GM19328 (cell line): ENCODE data around the gene ZNF57.
"Not testable (repeated sequence)": the region's sequence is repeated elsewhere in the genome, so short reads cannot be mapped to it uniquely, and the experiment has no call there.

Experiments
- ATAC-seq: cut with Tn5 transposase; IDR thresholded peaks from one replicate; pipeline ENCODE4 v1.9.1; 2021; ENCODE audit warnings: mild to moderate bottlenecking, moderate library complexity; ENCODE audit not compliant: unreplicated experiment

ZNF57 gene

DNA sequence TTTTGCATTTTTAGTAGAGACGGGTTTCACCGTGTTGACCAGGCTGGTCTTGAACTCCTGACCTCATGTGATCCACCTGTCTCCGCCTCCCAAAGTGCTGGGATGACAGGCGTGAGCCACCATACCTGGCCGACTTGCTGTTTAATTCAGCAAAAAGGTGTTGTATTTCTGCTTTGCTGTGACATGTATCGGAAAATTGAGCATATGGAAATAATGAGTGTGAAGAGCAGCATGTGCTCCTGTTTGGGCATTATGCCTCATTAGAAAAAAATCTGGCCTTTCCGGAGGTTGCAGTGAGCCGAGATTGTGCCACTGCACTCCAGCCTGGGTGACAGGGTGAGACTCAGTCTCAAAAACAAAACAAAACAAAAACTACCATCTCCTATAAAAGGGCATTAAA lies 10.2 kb upstream of the ZNF57 start:
- ATAC-seq = not testable (repeated sequence)

DNA sequence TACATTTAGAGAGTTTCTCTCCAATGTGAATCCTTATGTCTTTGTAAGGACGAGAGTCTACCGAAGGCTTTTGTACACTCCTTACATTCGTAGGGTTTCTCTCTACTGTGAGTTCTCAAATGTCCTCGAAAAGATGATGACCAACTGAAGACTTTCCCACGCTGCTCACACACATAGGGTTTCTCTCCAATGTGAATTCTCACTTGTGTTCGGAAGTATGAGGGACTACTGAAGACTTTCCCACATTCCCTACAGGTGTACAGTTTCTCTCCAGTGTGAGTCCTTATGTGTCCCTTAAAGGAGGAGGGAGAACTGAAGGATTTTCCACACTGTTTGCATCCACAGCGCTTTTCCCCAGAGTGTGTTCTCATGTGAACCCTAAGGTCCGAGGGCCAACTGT lies 4.0 kb upstream of the ZNF57 start:
- ATAC-seq = no peak

DNA sequence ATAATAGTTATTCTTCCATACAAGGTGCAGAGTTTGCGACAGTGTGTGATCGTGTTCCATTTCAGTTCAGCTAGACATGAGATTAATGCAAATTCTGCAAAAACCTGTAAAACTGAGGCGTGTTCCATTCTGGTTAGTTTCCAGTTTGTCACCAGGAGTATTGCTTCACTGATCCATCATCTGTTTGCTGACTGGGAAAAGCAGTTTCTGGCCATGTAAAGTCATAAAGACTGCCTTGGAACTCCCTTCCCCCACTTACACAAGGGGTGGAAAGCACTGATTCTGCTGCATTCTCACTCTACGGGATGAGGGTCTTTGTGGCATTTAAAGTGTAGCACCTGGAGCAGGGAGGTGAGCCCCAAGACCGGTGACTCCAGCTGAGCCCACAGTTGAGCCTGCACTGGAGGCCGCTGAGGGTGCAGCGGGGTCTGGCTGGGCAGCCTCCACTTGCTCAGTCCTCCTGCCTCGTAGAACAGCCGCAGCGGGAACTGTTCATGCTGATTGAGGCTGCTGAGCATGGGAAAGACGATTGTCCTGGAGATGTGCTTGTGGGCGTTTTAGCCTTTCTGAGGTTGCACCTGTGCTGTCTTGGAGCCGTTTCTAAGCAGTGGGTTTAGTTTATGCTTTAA lies 2.0 kb downstream of the ZNF57 start:
- ATAC-seq = no peak

DNA sequence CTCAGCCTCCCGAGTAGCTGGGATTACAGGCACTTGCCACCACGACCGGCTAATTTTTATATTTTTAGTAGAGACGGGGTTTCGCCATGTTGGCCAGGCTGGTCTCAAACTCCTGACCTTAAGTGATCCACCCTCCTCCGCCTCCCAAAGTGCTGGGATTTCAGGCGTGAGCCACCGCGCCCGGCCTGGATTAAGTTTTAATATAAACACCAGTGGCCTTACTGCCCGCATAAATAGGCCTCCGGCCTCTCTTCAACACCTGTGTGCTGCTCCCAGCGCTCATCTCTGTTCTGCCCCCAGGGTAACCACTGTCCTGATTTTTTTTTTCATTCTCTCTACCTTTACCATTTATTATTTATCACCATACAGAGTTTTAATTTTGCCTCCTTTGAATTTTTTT lies 2.6 kb downstream of the ZNF57 start:
- ATAC-seq = not testable (repeated sequence)

DNA sequence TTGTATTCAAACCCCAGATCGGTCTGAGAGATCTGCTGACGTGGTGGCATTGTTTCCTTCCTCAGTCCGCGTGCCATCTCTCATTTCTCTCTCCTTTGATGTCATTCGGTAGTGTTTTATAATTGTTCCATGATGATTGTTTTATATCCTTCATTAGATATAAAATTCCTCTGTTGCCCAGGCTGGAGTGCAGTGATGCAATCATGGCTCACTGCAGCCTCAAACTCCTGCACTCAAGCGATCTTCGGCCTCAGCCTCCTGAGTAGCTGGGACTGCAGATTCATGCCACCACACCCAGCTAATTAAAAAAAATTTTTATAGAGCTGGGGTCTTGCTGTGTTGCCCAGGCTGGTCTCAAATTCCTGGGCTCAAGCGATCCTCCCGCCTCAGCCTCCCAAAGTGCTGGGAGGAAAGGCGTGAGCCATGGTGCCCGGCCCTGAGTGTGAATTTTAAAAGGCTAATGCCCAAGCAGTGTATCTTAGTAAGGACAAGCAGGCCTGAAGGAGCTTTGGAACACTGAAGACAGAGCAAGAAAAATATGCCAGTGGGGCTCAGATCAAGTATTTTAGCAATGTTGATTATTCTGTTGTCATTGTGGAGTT lies 5.3 kb downstream of the ZNF57 start:
- no peak for ATAC-seq

DNA sequence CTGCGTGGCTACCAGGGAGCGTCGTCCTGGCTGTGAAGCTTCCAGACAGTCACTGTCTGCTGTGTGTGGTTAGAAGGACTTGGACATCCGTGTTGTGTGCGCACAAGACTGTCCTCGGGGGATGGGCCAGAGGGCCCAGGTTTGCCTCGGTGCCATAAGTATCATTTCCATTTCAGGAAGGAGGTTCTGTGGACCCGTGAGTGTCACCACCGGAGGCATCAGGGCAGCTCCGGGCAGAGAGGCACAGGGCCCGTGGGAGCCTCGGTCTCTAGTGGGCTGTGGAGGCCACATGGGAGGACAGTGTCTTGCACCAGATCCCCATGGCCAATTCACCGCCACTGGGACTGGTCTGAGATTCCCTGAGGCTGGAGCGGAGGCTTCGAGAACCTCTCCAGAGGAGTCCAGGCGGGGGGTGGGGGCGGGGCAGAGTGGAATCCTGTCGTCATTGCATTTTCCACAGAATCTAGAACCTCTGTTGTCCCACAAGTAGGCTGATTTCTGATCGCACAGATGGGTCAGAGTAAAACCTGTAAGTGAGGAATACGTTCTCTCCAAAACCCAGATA lies 6.0 kb downstream of the ZNF57 start:
- no peak for ATAC-seq

DNA sequence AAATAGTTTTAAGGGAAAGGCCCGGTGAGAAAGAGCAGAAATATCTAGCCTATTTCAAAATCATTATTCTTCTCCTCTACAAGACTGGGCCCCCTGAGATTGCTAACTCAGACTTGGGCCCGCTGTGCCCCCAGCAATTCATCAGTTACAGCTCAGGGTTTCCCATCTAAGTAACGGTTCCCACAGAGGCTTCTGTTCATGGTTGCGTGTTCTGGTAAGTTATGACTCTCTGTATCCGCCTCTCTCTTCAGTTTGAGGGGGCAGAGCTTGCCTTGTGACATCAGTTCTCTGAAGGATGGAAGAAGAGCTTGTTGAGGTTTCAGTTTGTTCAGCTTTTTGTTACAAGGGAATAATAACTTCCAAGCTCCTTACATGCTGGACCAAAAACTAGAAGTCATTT lies 11.6 kb downstream of the ZNF57 start:
- no peak for ATAC-seq

DNA sequence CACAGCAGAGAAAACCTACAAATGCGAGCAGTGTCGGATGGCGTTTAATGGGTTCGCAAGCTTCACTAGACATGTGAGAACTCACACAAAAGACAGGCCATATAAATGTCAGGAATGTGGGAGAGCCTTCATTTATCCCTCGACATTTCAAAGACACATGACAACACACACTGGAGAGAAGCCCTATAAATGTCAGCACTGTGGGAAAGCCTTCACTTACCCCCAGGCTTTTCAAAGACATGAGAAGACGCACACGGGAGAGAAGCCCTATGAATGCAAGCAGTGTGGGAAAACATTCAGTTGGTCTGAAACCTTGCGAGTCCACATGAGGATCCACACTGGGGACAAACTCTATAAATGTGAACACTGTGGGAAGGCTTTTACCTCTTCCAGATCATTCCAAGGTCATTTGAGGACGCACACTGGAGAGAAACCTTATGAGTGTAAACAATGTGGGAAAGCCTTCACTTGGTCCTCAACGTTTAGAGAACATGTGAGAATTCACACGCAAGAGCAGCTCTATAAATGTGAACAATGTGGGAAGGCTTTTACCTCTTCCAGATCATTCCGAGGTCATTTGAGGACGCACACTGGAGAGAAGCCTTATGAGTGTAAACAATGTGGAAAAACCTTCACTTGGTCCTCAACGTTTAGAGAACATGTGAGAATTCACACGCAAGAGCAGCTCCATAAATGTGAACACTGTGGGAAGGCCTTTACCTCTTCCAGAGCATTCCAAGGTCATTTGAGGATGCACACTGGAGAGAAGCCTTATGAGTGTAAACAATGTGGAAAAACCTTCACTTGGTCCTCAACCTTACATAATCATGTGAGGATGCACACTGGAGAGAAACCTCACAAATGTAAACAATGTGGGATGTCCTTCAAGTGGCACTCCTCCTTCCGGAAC lies 16.8 kb downstream of the ZNF57 start:
- ATAC-seq = no peak

DNA sequence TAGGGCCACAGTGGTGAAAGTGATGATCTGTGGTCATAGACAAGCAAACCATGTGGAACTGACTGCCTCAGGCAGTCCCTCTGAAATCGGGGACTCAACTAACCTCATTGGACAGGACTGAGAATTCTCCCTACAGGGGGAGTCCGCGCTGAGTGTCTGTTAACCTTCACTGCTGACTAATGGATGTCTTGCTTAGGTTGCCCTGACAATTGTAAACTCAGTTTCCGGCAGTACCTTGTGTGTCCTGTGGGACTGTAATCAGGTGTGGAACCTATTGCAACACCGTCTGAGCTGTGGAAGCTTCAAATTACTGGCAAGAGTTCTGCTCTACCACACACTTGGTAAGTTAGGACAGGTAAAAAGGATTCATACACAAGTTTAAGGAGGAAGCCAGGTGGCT lies 22.3 kb downstream of the ZNF57 start:
- no peak for ATAC-seq

DNA sequence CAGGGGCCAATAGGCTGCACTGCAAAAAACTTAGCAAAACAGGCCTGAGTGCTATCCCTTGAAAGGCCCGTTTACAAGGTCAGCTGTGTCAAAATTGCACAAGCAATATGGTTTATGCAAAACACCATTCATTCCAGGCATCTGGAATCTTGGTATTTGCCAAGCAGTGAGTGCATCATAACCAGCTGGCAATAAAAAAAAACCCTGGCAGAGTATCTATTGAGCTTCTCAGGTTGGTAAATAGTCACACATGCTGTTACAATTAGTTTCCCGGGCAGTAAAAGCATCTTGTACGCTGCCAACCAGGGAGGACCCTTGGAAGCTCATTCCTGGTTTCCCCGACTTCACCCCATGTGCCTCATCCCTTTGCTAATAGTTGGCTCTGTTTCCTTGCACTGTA lies 22.8 kb downstream of the ZNF57 start:
- no peak for ATAC-seq

DNA sequence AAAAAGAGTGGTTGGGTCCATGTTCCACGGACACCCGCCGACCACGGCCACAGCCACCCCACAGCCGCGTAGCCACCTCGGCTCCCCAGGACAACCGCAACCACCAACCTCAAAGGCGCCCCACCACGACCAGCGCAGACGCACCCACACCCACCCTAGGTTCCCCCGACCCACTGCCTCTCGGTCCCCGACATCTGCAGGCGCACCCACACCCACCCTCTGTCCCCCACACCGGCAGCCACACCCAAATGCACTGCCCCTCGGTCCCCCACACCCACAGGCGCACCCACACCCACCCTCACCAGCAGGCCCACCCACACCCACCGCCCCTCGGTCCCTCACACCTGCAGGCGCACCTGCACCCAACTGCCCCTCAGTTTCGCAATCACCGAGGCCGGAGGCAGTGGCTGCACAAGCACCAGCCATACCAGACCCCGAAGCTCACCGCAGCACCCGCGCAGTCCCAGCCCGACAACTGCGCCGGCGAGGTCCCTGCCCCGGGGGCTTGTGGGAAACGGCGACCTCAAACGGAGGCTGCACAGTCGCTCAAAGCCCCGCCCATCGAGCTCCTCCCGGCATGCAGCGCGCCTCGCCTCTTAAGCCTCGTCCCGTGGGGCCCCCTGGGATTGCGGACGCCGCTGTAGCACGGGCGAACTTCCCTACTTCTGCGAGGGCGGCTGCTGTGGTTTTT lies 25.8 kb downstream of the ZNF57 start:
- no peak for ATAC-seq

DNA sequence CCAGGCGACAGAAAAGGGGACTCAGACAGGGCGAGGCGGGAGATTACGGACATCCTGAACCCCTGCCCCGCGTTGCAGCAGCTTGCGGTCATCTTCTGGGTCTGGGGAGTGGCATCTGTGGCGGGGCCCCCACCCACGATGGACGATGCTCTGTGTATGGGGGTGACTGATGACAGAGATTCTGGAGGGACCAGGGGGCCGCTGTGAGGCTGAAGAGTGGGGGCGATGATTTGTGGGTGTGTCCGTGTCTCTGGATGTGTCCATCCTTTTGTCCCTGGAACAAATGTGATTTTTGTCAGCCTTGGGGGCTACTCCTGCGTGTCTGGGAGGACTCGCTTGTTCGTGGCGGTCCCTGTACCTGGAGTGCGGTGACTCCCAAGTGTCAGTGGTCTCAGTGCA lies 26.3 kb downstream of the ZNF57 start:
- no peak for ATAC-seq

DNA sequence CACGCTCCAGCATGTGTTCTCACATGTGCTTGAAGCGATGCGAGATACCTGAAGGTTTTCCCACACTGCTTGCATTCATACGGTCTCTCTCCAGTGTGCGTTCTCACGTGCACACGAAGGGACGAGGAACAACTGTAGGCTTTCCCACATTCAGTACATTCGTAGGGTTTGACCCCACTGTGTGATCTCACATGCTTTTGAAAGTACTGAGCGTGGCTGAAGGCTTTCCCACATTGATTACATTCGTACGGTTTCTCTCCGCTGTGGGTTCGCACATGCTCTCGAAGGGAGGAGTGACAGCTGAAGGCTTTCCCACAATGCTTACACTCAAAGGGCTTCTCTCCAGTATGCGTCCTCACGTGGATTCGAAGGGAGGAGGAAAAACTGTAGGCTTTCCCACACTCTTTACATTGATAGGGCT lies 32.8 kb downstream of the ZNF57 start:
- no peak for ATAC-seq

DNA sequence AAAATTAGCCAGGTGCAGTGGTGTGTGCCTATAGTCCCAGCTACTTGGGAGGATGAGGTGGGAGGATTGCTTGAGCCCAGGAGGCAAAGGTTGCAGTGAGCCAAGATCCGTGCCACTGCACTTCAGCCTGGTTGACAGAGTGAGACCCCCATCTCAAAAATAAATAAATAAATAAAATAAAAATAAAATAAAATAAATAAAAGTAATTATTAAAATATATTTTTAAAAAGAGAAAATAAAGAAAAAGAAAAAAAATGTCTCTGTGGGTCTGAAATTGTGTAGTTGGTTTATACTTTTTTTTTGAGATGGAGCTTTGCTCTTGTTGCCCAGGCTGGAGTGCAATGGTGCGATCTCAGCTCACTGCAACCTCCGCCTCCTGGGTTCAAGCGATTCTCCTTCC lies 35.1 kb downstream of the ZNF57 start:
- ATAC-seq = not testable (repeated sequence)

DNA sequence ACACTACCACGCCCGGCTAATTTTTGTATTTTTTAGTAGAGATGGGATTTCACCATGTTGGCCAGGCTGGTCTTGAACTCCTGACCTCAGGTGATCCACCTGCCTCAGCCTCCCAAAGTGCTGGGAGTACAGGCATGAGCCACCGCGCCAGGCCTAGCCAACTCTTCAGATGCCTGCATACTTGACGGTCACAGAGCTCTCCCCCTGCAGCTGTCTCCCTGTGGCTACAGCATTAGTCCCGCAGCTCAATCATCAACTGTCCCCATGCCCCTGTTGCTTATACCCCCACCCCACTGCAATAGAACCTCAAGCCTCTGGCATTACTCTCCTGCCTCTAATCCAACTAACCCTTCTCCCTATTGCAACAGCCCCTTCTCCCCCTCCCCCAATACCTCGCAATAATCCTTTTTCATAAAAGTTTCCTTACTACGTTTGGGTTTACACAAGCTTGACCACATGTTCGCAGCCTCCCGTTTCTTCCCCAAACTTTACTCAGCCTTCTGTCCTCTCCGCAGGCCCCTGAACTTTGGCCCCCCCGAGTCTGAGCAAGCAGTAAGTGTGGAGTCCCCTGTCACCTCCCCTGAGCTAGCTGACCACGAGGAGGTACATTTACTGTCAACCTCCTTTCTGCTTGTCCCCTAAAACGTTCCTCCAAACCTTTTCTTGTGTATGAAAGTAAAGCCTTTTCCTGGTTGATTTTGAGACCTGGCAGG lies 42.4 kb downstream of the ZNF57 start:
- ATAC-seq = no peak

DNA sequence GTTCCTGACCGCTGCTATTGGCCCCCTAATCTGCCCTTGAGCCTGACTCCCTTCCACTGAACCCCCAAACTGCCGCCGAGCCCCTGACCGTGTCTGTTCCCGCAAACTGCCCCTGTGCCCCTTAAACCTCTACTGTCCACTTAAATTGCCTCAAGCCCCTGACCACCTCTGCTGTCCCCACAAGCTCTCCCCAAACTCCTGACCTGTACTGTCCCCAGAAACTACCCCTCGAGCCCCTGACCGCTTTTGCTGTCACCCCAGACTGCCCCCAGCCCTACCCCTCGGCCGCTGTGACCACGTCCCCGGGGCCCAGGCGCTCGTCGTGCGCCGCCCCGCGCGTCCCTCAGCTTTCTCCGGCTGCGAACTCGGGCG lies 43.7 kb downstream of the ZNF57 start:
- ATAC-seq = peak; percentile 9

DNA sequence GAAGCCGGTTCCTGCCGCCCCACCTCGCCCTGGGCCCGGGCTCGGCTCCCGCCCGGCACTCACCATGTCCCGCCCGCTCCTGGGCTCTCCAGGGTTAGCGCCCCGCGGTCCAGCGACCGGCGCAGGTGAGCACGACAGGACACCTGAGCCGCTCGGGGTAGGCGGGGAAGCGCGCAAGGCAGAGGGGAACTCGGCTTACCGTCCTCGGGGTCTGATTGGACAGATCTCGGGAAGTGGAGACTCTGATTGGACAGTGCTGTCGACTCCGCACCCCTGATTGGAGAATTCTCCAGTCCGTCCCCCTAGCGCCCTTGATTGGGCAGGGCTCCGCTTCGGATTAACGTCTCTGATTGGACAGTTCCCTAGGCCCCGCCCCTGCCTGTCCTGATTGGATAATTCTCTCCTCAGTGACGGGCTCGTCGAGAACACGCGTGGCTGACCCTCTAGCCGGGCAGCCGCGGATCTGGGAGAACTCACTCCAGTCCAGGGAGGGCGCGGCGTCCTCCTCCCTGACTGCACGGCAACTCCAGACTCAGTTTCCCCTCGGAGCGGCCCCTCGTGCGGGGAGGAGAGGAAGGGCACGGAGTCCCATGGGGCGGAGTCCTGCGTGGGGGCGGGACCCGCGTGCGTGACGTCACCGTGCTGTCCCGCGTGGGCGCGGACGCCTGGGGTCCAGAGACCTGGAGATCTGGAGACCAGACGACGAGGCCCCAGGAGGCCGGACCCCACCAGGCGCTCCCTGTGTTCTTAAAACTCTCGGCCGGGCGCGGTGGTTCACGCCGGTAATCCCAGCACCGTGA lies 44.2 kb downstream of the ZNF57 start, which contains the start of gene ZNF77:
Gene ZNF77 (minus strand): TSS at position 197 of the 800 bp plus-strand sequence. CDS start 131 bp downstream, at position 66.
- ATAC-seq = peak; percentile 97

DNA sequence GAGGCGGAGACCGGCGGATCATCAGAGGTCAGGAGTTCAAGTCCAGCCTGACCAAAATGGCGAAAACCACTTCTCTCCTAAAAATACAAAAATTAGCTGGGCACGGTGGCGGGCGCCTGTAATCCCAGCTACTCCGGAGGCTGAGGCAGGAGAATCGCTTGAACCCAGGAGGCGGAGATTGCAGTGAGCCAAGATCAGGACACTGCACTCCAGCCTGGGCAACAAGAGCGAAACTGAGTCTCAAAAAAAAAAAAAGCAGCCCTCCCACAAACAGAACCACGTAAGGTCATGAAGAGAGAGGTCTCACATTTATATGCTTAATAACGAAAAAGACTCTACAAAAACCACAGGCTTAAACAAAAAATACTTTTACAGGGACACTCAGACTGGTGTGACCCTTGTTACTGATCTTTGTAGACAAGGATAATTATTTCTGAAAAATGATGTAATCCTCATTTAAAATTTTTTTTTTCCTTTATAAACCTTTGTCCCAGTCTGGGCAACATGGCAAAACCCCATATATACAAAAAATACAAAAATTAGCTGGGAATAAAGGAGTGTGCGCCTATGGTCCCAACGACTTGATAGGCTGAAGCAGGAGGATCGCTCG lies 45.0 kb downstream of the ZNF57 start:
- no peak for ATAC-seq

DNA sequence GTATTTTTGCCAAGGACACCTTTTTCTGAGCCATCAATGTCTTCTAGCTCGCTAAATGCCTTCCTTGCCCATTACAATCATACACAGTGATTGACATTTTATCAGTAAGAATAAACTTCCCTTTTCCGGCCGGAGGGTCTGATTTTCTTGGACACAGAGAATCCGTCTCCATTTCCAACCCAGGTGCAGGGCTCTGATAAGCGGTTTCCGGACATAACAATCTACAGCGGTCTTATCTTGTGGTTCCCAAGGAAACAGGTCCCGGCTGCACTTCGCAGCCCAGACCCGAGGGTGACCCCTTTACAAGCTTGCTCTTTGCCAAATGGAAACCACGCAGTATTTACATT lies 49.2 kb downstream of the ZNF57 start:
- no peak for ATAC-seq
